GM20431 (cell line): ENCODE measurements around the gene GOLT1B.

Source experiments
- in situ Hi-C: fragments of 300-500 bp; cut with MseI, MboI; formaldehyde crosslinking; loops from one replicate; pipeline ENCODE4 v1.15.0; 2020; ENCODE audit warnings: low sequenced_read_pairs; ENCODE audit not compliant: unreplicated experiment

Gene GOLT1B

DNA sequence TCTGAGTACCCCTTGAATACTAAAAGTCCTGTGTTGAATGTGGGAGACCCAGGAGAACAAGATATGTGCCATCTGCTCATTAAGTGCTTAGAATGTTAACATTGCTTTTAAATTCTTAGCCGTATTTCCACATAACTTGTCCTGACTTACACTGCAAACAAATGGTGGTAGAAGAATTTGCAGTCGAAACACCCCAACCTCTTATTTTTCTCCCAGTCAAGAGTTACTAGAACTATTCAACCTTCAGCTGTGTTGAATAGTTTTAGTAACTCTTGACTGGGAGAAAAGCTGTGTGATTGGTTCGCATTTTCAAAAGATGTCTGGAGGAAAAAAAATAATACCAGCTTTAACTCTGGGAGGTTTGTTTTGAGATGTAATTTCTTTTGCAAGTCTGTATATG lies 16.9 kb downstream of the GOLT1B start:
- in situ Hi-C loops = no loop called here

DNA sequence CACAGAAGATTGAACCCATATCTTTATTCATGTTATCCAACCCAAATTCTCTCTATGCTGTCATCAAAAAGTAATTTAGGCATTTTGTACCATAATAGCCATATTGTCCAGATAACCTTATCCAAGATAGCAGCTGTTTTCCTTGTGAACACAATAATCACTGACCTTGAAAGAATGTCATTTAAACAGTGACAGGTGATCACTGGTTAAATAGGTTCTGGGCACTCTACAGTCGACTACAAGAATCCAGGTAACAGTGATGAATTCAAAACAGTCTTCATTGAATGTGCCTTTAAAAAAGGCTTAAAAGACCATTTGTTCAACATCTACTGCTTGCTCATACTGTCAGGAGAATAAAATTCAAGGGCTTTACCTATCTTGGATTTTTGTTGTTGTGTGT lies 20.0 kb downstream of the GOLT1B start:
- in situ Hi-C loops = no loop called here

GRCh38 chr12:21523148-21523547 lies 21.6 kb downstream of the GOLT1B start:
- in situ Hi-C loops = no loop called here

DNA sequence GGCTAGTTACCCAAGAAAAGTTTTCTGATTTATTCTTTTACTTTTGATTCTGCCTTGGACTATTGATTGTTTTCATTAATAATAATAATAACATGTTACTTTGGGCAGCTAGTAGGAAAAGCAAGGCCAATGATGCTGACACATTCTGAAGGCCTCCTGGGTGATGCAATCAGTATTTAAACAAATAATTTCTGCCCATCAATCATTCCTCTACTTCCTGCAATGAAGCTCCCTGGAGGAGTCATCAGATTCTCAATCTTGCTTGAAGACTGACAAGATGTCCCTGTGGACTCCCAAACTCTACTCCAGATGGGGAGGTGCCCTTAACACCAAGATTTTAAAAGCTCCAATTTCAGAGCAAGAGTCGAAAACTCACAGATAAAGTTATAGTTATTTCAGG lies 24.5 kb downstream of the GOLT1B start, which contains the start of gene SPX:
Gene SPX, plus strand, starts transcription at position 244 of the 400 bp plus-strand sequence. CDS start 177 bp downstream, outside the sequence.
- in situ Hi-C loops = no loop called here

DNA sequence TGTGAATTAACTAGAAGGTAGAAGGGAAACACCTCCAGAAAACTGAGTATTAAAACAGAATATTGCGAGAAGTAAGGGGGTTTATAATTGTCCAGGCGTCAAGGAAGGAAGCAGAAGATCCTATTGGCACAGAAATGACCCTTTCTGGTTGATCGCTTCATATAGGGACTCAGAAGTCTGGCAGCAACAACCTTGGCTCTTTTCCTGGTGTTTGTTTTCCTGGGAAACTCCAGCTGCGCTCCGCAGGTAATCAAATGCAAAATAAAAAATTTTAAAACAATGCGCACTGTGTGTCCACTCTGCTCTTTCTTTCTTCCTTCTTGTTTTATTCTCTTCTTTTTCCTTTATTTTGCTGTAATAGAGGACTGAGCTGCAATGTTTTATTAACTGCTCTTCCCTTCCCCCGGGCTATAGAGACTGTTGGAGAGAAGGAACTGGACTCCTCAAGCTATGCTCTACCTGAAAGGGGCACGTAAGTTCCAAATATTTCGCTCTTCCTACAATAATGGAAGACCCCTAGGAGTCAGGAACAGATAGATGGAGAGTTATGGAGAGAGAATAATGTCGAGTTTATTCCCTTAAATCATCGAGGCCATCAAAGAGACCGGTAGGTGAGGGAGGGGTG lies 25.2 kb downstream of the GOLT1B start:
- in situ Hi-C loops = no loop called here

DNA sequence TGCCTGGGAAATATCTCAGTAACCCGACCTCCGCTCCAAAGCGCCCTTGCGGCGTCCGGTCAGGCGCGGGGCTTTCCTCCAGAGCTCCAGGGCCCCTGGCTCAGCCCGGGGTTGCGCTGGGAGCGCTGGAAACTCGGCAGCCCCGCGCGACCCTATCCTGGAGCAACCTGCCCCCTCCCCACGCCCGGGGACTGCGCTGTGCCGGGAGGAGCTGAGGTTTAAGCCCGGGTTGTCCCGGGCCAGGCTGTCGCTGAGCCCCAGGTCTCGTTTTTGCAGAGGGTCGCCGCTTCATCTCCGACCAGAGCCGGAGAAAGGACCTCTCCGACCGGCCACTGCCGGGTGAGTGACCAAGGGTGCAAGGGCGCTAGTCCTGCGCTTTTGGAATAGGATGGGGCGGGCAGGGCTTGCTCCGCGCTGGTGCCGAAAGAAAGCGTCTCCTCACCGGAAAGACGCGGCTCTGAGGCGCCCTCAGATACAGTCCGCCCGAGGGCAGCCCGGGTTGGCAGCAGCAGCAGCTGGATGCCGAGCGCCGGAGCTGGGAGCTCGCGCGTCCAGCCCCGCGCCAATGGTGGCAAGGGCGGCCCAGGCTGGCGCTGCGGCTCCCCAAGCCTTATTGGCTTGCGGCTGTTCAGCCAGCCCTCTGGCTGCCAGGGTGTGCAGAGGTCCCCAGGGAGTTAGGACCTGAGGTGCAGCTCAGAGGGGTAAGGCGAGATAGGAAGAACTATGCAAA lies 26.0 kb downstream of the GOLT1B start:
- in situ Hi-C loops = no loop called here

GRCh38 chr12:21528953-21529352 lies 27.4 kb downstream of the GOLT1B start:
- in situ Hi-C loops = no loop called here

GRCh38 chr12:21529456-21529855 lies 27.9 kb downstream of the GOLT1B start:
- in situ Hi-C loops = no loop called here

- in situ Hi-C loops = no loop called here
Observed at GRCh38 chr12:21538061-21538653, 36.6 kb downstream of the GOLT1B start.

GRCh38 chr12:21539797-21540196 lies 38.2 kb downstream of the GOLT1B start:
- in situ Hi-C loops = no loop called here

- in situ Hi-C loops = no loop called here
Observed at GRCh38 chr12:21541773-21542172, 40.2 kb downstream of the GOLT1B start.

- in situ Hi-C loops = no loop called here
Observed at GRCh38 chr12:21542403-21542802, 40.8 kb downstream of the GOLT1B start.

GRCh38 chr12:21543151-21543550 lies 41.6 kb downstream of the GOLT1B start:
- in situ Hi-C loops = no loop called here

DNA sequence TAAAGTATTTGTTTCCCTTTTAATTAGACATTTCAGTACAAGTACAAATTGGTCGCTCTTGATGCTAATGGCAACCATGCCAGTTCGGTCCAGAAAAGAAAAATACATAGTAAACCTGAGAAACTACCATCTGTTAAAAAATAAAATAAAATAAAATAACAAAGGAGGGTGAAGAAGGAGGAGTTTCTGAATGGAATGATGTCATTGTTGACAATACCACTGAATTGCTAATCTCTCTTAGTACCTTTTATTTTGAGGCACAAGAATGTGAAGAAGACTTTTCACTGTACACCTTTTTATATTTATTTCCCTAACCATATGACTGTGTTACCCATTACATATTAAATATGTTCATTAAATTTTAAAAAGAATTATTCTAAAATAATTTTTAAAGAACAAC lies 44.0 kb downstream of the GOLT1B start:
- in situ Hi-C loops = no loop called here

DNA sequence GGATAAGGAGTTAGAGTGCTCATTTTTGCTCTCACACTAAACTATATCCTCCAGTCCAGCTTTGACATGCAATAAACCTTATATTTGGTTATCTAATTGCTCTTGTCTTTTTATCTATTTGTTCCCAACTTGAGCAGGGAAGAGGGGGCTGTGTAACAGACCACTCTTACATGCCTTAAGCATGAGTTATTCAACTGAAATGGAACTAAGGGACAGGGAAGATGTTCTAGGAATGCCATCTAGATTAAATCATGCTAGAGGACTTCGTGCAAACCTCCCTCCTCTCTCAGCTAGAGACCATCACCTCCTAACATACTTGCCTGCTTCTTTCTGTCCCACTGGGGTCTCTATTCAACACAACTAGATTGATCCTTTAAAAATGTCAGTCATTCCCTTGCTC lies 45.1 kb downstream of the GOLT1B start:
- in situ Hi-C loops = no loop called here

GRCh38 chr12:21547437-21547836 lies 45.8 kb downstream of the GOLT1B start:
- in situ Hi-C loops = no loop called here

DNA sequence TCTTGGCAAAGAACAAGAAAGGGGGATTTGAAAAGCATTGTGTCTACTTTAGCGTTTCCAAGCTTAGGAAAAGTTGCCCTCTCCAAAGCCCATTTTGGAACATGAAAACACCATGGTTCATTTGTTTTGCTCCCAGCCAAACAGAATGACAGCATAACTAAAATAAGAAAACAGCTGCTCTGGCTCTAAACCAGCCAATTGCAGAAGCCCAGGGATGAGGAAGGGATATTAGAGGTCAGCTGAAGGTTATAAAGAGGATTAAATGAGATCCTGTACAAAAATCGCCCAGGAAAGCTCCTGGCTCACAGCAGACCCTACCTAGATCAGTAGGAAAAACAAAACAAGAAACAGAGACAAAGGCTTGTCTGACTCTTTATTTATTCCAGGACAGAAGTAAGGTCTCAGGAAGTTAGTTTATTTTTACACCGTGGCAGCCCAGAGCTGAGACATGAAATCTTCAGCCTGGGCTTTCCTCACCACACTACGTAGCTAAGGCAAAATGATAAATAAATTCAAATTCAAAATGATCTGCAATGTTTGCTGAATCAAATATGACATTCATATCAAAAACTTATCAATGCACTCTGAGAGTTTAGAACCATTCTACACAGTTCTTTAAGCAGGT lies 50.4 kb downstream of the GOLT1B start:
- in situ Hi-C loops = no loop called here

GRCh38 chr12:21552635-21553328 lies 51.2 kb downstream of the GOLT1B start:
- in situ Hi-C loops = no loop called here

DNA sequence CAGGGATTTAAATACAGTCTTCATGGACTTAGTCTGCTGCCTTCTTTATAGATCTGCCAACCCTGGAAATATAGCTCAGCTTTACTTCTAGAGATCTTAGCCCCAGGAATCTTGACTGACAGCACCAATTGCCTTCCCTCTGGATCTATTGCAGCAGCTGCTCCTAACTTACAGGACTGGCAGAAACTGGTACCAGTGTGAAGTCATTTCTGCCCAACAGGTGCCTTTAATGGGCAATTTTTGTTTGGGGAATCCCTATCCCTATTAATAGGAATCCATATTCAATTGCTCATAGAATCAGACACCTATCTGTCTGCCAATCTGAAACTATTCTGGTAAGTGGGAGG lies 51.7 kb downstream of the GOLT1B start:
- in situ Hi-C loops = no loop called here

DNA sequence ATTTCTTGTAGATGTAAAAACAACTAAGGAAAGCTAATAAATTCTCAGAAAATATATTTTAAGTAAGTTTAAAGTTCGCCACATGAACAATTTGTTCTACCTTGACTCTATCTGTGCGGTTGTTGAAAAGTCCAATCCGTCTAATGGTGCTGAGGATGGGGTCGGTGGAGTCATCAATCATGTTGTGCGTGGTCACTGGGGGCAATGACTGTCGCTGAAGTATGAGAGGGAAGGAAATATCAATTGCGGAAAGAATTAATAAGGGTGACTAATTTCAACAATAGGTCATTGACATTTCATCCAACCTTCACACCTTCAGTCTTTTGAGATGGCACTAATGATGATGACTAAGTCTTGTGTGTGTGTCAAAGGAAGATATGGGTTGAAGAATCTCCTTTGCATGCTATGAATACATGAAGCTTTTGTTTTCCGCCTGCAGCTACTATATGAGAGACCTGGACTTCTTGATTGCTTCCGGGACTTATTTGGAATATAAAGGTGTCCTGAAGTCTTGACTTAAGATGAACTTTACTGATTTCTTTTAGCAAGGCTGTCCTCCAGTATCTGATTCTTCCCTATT lies 56.6 kb downstream of the GOLT1B start:
- in situ Hi-C loops = no loop called here
